ENCODE results near the gene GPR35. TPM values are rescaled to one million over a fixed set of nuclear protein-coding genes. Genes with fewer than 3 reads are reported as not detected.

Gene GPR35
- total RNA-seq, 1 experiment from 2014 or later: 4.2 TPM

DNA sequence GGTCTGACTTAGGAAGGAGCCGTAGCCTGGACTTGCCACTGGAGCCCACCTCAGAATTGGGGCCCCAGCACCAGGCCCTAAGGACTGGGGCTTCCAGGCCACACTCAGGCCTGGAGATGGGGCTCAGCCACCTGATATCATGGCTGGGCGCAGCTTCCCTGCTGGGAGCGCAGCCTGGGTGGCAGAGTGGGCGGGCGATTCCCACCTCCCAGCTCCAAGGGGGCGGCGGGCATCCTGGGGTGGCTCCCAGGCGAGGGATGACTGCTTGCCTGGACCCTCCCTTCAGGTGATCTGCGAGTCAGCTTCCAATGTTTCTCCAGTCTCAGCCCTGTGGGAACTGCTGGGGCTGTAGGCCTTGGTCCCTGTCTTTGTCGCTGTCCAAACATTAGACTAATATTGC, 20.1 kb downstream of the GPR35 start:
- Histone ChIP-seq H3K27ac (ENCODE audit: low read depth, low read length) (no peak overlapping the region), H3K4me1 (ENCODE audit: control insufficient read depth in 1 of 2, insufficient read depth in 2 of 2, low read length in 2 of 2) (no peaks in the 10 kb centered on the region), H2AFZ (ENCODE audit: low read depth, low read length, poor library complexity, severe bottlenecking) (no peak overlapping the region), H4K20me1 (ENCODE audit: insufficient read depth) (no peaks in the 10 kb centered on the region), H3K9me3 (ENCODE audit: control insufficient read depth in 1 of 2, insufficient read depth in 1 of 2, low read depth in 1 of 2, low read length in 2 of 2) (no peaks in the 10 kb centered on the region), H3K9me2 (ENCODE audit: insufficient read depth) (no peaks in the 10 kb centered on the region), H3K36me3 (ENCODE audit: control insufficient read depth in 1 of 2, insufficient read depth in 2 of 2, low read length in 2 of 2) (no peaks in the 10 kb centered on the region), H3K4me2 (ENCODE audit: low read length) (no peak overlapping the region), H3K9ac (ENCODE audit: low read length) (no peak overlapping the region), H3K27me3 (ENCODE audit: insufficient read depth, low read length) (peaks cover 9% of the 10 kb centered on the region), H3K4me3 (replicated peaks in 1 of 2; ENCODE audit: low read depth in 1 of 2, low read length in 2 of 2) (no peak overlapping the region), H3K79me2 (ENCODE audit: insufficient read depth, low read length) (no peaks in the 10 kb centered on the region)
- ChIA-PET CTCF (no interaction called here), RAD21 (ENCODE audit: low non-redundant PET in 1 of 2, low total read pairs in 2 of 2, uncharacterized antibody in 2 of 2, unreplicated experiment in 2 of 2) (no interaction called here), POLR2A (no interaction called here)
- DNase-seq (ENCODE audit: low read depth, low spot score) (no peak), ATAC-seq (no peak)
- TF ChIP-seq MAX (IDR thresholded peaks at IDR 0.05) (no peak), ZFX (IDR thresholded peaks at IDR 0.05) (no peak), SP1 (IDR thresholded peaks at IDR 0.05; ENCODE audit: low read depth) (no peak), YY1 (IDR thresholded peaks at IDR 0.05; ENCODE audit: extremely low read depth, insufficient replicate concordance, low read depth, low read length) (no peak), POLR2A (IDR thresholded peaks at IDR 0.05; ENCODE audit: borderline replicate concordance, extremely low read depth, insufficient read depth, insufficient read length) (no peak), FOSL1 (IDR thresholded peaks at IDR 0.05; ENCODE audit: low read depth) (no peak), JUND (IDR thresholded peaks at IDR 0.05) (no peak), TCF7L2 (IDR thresholded peaks at IDR 0.05; ENCODE audit: borderline replicate concordance, extremely low read depth, insufficient read depth, insufficient read length) (no peak), EZH2 (IDR thresholded peaks at IDR 0.05) (no peak), CEBPB (IDR thresholded peaks at IDR 0.05; ENCODE audit: low read depth) (no peak), SIN3A (IDR thresholded peaks at IDR 0.05; ENCODE audit: low read depth) (no peak), EGR1 (IDR thresholded peaks at IDR 0.05; ENCODE audit: low read depth) (no peak)
- TF ChIP-seq, protein P1, sequence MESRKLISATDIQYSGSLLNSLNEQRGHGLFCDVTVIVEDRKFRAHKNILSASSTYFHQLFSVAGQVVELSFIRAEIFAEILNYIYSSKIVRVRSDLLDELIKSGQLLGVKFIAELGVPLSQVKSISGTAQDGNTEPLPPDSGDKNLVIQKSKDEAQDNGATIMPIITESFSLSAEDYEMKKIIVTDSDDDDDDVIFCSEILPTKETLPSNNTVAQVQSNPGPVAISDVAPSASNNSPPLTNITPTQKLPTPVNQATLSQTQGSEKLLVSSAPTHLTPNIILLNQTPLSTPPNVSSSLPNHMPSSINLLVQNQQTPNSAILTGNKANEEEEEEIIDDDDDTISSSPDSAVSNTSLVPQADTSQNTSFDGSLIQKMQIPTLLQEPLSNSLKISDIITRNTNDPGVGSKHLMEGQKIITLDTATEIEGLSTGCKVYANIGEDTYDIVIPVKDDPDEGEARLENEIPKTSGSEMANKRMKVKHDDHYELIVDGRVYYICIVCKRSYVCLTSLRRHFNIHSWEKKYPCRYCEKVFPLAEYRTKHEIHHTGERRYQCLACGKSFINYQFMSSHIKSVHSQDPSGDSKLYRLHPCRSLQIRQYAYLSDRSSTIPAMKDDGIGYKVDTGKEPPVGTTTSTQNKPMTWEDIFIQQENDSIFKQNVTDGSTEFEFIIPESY (IDR thresholded peaks at IDR 0.05; ENCODE audit: extremely low read depth, insufficient replicate concordance, low read length): no peak
- intact Hi-C loops (cut with micrococcal nuclease): no loop called here
- no TSS peak for BruUV-seq (replicated peaks)

Data from HCT116 (cell line).